Right atrium auricular region (tissue), 2 donors: ENCODE measurements around the gene DNM3. TPM values are rescaled to one million over a fixed set of nuclear protein-coding genes. Genes with fewer than 3 reads are reported as not detected.

Source experiments
- DNase-seq: peaks from one replicate; pipeline ENCODE4 v3.0.0-alpha.2; 2019; ENCODE audit warnings: low spot score
- H3K27ac ChIP-seq, 2 donors: fragments of 200-600 bp; sonication (generic); 1 replicate in 1 of 2; 2 replicates in 1 of 2; pipeline ENCODE4 v1.5.1; 2016 to 2019
- H3K27me3 ChIP-seq, 2 donors: fragments of 200-600 bp; sonication (generic); one replicate each; pipeline versions ENCODE4 v1.5.1 to v1.6.0; 2017 to 2019
- H3K36me3 ChIP-seq: fragments of 200-600 bp; sonication (generic); one replicate; pipeline ENCODE4 v1.5.1; 2016
- H3K4me1 ChIP-seq, 2 donors: fragments of 200-600 bp; sonication (generic); one replicate each; pipeline versions ENCODE4 v1.5.1 to v1.6.0; 2017 to 2019
- H3K4me3 ChIP-seq, 2 donors: fragments of 200-600 bp; sonication (generic); 1 replicate in 1 of 2; 2 replicates in 1 of 2; pipeline ENCODE4 v1.5.1; 2017 to 2019; ENCODE audit warnings: mild to moderate bottlenecking in 1 of 2, moderate library complexity in 1 of 2
- H3K9me3 ChIP-seq, 2 donors: fragments of 200-600 bp; sonication (generic); one replicate each; pipeline ENCODE4 v1.5.1; 2019
- total RNA-seq, 2 donors: library from RNA; depleted of rRNA; stranded (reverse); fragments of >200 nt; gene quantifications; one replicate each; pipeline ENCODE4 v1.1.0, GENCODE V29; 2016
- TF ChIP-seq, protein P1 (sequence below), 2 donors: fragments of 200-600 bp; sonication (generic); IDR thresholded peaks; one replicate each; pipeline ENCODE4 v1.5.1; 2019; ENCODE audit warnings: antibody characterized with exemption in 2 of 2

DNM3 gene
- total RNA-seq, 2 donors from 2014 or later = 1.0 to 1.6 TPM

DNA sequence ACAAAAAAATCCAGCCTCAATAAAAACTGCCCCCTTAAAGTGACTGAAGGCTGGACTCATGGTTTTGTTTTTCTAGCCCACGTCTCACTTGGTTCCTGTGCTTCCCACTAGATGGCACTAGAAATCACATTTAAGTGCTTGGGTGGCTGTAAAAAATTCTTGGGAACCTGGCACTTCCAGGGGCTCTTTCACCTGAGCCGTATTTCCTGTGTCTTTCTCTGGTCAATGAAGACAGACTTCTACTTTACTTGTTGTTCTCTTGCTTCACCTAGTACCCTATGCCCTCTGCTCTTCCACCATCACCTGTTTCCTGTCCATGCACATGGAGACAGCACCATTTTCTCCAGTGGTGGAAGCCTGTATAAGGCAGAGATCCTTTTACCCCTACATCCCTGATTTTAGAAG, 39.8 kb upstream of the DNM3 start:
- Histone ChIP-seq H3K27ac (no peak overlapping the region), H3K27me3 (no peaks in the 10 kb centered on the region), H3K36me3 (peaks cover 10% of the 10 kb centered on the region), H3K9me3 (no peaks in the 10 kb centered on the region), H3K4me3 (no peak overlapping the region), H3K4me1 (no peaks in the 10 kb centered on the region)
- TF ChIP-seq, protein P1, sequence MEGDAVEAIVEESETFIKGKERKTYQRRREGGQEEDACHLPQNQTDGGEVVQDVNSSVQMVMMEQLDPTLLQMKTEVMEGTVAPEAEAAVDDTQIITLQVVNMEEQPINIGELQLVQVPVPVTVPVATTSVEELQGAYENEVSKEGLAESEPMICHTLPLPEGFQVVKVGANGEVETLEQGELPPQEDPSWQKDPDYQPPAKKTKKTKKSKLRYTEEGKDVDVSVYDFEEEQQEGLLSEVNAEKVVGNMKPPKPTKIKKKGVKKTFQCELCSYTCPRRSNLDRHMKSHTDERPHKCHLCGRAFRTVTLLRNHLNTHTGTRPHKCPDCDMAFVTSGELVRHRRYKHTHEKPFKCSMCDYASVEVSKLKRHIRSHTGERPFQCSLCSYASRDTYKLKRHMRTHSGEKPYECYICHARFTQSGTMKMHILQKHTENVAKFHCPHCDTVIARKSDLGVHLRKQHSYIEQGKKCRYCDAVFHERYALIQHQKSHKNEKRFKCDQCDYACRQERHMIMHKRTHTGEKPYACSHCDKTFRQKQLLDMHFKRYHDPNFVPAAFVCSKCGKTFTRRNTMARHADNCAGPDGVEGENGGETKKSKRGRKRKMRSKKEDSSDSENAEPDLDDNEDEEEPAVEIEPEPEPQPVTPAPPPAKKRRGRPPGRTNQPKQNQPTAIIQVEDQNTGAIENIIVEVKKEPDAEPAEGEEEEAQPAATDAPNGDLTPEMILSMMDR (IDR thresholded peaks at IDR 0.05) = peak; percentile 61 to 87
- no peak for DNase-seq

- Histone ChIP-seq H3K27me3 (no peaks in the 10 kb centered on the region), H3K4me3 (no peak overlapping the region), H3K4me1 (no peaks in the 10 kb centered on the region), H3K9me3 (no peaks in the 10 kb centered on the region), H3K36me3 (peaks cover 3% of the 10 kb centered on the region), H3K27ac (no peak overlapping the region)
- TF ChIP-seq, protein P1 (IDR thresholded peaks at IDR 0.05) = no peak
- no peak for DNase-seq
Measured at GRCh38 chr1:171802207-171802606, 39.1 kb upstream of the DNM3 start.

- Histone ChIP-seq H3K4me1 (no peaks in the 10 kb centered on the region), H3K27ac (no peak overlapping the region), H3K36me3 (no peaks in the 10 kb centered on the region), H3K27me3 (no peaks in the 10 kb centered on the region), H3K4me3 (no peak overlapping the region), H3K9me3 (no peaks in the 10 kb centered on the region)
- TF ChIP-seq, protein P1 (IDR thresholded peaks at IDR 0.05) = no peak
- DNase-seq = no peak
Measured at GRCh38 chr1:171803045-171803444, 38.3 kb upstream of the DNM3 start.

DNA sequence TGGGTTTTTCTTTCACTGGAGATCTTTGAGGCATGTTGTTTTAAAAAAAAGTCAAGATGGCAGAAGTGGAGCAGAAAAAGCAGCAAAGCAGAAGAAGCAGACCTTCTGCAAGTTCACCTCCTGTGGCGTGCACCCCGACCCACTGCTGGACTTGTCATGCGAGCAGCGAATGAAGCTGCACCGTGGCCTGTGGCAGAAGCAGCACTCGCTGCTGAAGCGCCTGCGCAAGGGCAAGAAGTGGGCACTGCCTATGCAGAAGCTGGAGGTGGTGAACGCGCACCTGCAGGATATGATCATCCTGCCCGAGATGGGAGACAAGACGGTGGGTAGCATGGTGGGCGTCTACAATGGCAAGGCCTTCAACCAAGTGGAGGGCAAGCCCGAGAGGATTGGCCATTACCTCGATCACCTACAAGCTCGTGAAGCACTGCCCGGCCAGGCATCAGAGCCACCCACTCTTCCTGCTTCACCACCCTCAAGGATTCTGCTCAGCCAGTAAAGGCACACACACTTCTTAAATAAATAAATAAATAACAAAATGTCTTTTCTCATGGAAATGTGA, 37.8 kb upstream of the DNM3 start:
- H3K36me3 ChIP-seq = no peaks in the 10 kb centered on the region
- no peaks in the 10 kb centered on the region for H3K9me3 ChIP-seq
- no peak overlapping the region for H3K4me3 ChIP-seq
- TF ChIP-seq, protein P1 (IDR thresholded peaks at IDR 0.05) = no peak
- DNase-seq = no peak
- H3K27ac ChIP-seq = no peak overlapping the region
- H3K4me1 ChIP-seq = no peaks in the 10 kb centered on the region
- no peaks in the 10 kb centered on the region for H3K27me3 ChIP-seq

DNA sequence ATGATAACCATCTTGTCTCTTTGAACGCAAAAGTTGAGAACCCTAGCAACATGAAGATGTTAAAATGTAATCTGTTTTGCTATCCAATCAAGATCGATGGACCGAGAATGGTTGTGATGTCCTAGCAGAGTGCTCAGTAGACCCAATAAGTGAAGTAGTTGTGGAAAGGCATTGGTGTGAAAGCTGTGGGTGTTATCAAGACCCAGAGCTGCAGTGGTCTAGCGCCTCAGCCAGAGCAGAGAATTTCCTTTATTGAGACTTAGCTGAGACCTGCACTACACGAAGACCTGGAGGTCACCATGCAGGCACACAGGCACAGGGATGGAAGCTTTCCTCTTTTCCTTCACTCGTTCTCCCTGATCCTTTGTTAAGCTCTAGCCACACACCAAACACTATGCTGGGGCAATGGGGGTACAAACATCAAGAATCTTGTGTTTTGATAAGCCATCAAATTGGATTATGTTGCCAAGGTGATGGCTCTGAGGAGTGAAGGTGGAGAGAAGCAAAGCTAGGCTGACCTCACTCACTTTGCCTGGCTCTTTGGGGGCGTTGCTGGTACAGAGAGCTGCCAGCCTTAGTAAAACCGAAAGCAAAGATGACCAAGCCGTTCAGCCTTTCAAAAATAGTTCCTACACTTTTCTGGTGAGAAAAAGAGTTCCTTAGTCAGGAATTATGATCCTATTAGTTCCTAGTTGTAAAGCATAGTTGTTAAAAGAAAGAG, 35.7 kb upstream of the DNM3 start:
- no peak for DNase-seq
- TF ChIP-seq, protein P1 (IDR thresholded peaks at IDR 0.05) = no peak
- Histone ChIP-seq H3K4me1 (no peaks in the 10 kb centered on the region), H3K27ac (no peak overlapping the region), H3K4me3 (no peak overlapping the region), H3K9me3 (no peaks in the 10 kb centered on the region), H3K27me3 (no peaks in the 10 kb centered on the region), H3K36me3 (no peaks in the 10 kb centered on the region)
